KOPT-K1 (cell line): ENCODE measurements around the gene UGT2A1.
"Not testable (repeated sequence)": the region's sequence is repeated elsewhere in the genome, so short reads cannot be mapped to it uniquely, and the experiment has no call there.

ENCODE experiments used
- H3K27ac ChIP-seq: fragments of 200-600 bp; sonication (generic); 2 replicates; pipeline ENCODE4 v1.5.1; 2016; ENCODE audit warnings: antibody characterized with exemption, mild to moderate bottlenecking, low read depth, low read length; ENCODE audit not compliant: poor library complexity, severe bottlenecking
- H3K36me3 ChIP-seq: fragments of 200-600 bp; sonication (generic); 2 replicates; pipeline ENCODE4 v1.5.1; 2017; ENCODE audit warnings: antibody characterized with exemption, mild to moderate bottlenecking, low read length, moderate library complexity; ENCODE audit not compliant: insufficient read depth
- H3K9me3 ChIP-seq: fragments of 200-600 bp; sonication (generic); 2 replicates; pipeline ENCODE4 v1.5.1; 2017; ENCODE audit warnings: antibody characterized with exemption, low read length, mild to moderate bottlenecking; ENCODE audit not compliant: insufficient read depth, poor library complexity, severe bottlenecking

The UGT2A1 gene

DNA sequence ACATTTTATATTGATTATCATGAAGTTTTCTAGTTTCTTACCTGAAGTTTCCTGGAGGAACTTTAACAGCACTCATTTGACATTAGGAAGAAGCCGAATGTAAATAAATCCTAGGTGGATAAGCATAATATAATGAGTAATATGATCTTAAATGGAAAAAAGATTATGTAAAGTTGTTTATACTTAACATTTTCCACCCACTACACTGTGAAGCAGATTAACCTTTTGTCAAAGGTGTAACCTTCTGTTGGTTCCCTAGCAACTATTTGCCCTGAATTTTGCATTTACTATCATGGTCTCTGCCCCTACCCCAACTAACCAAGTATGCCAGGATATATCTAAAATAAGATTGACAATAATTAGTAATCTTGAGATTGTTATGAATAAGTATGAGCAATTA lies at the start of gene UGT2A1:
TSS of gene UGT2A1 (minus strand) at position 101 of the 400 bp plus-strand sequence. CDS start 5,603 bp downstream, outside the sequence.
- Histone ChIP-seq H3K27ac (no peak within 1 kb of the TSS), H3K36me3 (no peaks in the 10 kb centered on the region), H3K9me3 (no peaks in the 10 kb centered on the region)

DNA sequence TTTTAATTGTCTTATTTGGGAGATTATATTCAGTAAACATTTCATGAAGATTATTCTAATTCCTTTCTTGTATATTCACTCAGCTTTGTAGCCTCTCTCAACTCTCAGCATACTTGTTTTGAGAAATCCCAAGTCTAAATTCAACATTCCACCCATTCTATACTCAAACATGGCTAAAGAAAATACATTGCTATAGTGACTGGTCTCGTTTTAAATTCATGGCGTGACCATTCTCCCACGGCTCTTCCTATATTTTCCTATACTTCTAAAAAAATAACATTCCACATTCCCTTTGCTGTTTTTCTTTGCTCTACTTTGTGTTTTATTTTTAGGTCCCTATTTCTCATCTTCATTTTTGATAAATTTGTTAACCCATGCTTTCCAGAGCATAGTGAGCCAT lies 49.2 kb upstream of the UGT2A1 start:
- Histone ChIP-seq H3K9me3 (no peaks in the 10 kb centered on the region), H3K27ac (no peak overlapping the region), H3K36me3 (no peaks in the 10 kb centered on the region)

DNA sequence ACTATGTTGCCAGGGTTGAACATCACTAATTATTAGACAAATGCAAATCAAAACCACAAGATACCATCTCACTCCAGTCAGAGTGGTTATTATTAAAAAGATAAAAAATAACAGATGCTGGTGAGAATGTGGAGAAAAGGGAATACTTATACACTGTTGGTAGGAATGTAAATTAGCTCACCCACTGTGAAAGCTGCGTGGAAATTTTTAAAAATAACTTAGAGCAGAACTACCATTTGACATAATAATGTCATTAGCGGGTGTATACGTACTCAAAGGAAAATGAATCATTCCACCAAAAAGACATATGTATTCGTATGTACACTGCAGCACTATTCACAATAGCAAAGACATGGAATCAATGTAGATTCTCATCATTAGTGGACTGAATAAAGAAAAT lies 48.6 kb upstream of the UGT2A1 start:
- Histone ChIP-seq H3K9me3 (no peaks in the 10 kb centered on the region), H3K27ac (no peak overlapping the region), H3K36me3 (no peaks in the 10 kb centered on the region)

DNA sequence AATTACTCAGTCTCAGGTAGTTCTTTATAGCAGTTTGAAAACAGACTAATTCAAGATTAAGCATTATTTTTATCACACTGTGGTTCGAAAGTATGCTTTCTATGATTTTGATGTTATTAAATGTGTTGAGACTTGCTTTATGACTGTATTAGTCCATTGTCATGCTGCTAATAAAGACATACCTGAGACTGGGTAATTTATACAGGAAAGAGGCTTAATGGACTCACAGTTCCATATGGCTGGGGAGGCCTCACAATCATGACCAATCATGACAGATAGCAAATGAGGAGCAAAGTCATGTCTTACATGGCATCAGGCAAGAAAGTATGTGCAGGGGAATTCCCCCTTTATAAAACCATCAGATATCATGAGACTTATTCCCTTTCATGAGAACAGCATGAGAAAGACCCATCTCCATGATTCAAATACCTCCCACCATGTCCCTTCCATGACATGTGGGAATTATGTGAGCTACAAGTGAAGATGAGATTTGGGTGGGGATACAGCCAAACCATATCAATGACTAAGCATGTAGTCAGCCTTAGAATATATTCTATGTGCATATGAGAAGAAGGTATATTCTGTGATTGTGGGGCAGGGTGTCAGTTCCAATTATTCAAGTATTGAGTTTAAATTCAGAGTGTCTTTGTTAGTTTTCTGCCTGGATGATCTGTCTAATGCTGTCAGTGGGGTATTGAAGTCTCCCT lies 44.6 kb upstream of the UGT2A1 start:
- no peaks in the 10 kb centered on the region for H3K9me3 ChIP-seq
- H3K27ac ChIP-seq, result no peak overlapping the region
- no peaks in the 10 kb centered on the region for H3K36me3 ChIP-seq

DNA sequence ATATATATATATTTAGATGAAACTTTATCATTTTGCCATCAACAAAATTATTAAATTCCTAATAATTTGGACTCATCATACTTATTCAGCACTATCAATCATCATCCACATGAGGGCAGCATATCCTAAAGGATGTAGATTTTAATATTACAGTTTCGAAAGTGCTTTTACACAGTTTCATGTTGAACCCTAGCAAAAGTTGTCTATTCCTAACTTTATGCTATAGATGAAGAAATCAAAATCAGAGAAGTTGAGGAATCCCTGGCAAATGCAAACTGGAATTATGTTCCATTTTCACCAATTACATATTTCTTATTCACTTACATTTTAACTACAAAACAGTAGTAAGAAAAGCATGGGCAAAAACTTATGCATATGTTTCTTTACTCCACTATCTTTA lies 36.6 kb upstream of the UGT2A1 start:
- Histone ChIP-seq H3K9me3 (no peaks in the 10 kb centered on the region), H3K27ac (no peak overlapping the region), H3K36me3 (no peaks in the 10 kb centered on the region)

DNA sequence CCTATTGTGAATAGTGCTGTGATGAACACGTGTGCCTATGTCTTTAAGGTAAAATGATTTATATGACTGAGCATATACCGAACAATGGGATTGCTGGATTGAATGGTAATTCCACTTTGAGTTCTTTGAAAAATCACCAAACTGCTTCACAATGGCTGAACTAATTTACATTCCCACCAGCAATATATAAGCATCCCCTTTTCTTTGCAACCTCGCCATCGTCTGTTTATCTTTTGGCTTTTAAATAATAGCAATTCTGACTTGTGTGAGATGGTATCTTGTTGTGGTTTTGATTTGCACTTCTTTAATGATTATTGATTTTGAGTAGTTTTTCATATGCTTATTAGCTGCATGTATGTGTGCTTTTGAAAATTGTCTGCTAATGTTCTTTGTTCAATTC lies 31.8 kb upstream of the UGT2A1 start:
- no peaks in the 10 kb centered on the region for H3K9me3 ChIP-seq
- no peak overlapping the region for H3K27ac ChIP-seq
- H3K36me3 ChIP-seq, result no peaks in the 10 kb centered on the region

DNA sequence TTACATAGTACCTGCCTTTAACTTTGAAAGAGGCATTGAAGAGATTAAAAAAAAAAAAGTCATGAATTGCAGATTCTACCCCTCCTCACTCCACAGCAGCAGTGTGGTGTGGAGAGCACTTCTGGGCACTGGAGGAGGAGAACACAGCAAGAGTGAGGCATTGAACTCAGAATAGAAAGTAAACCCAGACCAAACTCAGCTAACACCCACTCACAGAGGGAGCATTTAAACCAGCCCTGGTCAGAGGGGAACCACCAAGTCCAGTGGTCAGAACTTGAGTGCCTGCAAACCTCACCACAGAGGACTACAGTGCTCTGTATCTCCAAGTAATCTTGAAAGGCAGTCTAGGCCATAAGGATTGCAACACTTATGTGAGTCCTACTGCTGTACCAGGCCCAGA lies 15.6 kb upstream of the UGT2A1 start:
- Histone ChIP-seq H3K36me3 (no peaks in the 10 kb centered on the region), H3K27ac (no peak overlapping the region), H3K9me3 (no peaks in the 10 kb centered on the region)

DNA sequence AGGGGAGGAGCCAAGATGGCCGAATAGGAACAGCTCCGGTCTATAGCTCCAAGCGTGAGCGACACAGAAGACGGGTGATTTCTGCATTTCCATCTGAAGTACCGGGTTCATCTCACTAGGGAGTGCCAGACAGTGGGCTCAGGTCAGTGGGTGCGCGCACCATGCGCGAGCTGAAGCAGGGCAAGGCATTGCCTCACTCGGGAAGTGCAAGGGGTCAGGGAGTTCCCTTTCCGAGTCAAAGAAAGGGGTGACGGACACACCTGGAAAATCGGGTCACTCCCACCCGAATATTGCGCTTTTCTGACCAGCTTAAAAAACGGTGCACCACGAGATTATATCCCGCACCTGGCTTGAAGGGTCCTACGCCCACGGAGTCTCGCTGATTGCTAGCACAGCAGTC lies 11.0 kb upstream of the UGT2A1 start:
- H3K36me3 ChIP-seq, H3K27ac ChIP-seq, H3K9me3 ChIP-seq: not testable (repeated sequence)

DNA sequence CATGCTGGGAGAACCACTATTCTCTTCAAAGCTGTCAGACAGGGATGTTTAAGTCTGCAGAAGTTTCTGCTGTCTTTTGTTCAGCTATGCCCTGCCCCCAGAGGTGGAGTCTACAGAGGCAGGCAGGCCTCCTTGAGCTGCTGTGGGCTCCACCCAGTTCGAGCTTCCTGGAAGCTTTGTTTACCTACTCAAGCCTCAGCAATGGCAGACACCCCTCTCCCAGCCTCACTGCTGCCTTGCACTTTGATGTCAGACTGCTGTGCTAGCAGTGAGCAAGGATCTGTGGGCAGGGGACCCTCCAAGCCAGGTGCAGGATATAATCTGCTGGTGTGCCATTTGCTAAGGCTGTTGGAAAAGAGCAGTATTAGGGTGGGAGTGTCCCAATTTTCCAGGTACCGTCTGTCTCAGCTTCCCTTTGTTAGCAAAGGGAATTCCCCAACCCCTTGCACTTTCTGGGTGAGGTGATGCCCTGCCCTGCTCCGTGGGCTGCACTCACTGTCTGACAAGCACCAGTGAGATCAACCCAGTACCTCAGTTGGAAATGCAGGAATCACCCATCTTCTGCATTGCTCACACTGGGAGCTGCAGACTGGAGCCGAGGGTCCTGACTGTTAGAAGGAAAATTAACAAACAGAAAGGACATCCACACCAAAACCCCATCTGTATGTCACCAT lies 8.2 kb upstream of the UGT2A1 start:
- H3K36me3 ChIP-seq, H3K9me3 ChIP-seq, H3K27ac ChIP-seq: not testable (repeated sequence)

DNA sequence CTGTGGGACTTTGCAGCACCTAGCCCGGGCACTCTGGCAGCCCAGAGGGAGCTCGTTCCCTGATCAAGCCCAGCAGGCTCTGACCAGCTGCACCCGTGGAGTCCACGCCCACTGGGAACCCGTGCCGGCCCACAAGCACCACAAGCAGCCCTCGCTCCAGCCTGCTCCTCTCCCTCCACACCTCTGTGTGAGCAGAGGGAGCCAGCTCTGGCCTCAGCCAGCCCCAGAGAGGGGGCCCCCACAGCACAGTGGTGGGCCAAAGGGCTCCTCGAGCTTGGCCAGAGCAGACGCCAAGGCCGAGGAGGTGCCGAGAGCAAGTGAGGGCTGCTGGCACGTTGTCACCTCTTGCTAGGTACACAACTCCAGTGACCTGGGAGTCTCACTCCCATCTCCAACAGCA lies 5.1 kb upstream of the UGT2A1 start:
- H3K36me3 ChIP-seq, result no peaks in the 10 kb centered on the region
- H3K27ac ChIP-seq, result no peak overlapping the region
- H3K9me3 ChIP-seq, result no peaks in the 10 kb centered on the region

DNA sequence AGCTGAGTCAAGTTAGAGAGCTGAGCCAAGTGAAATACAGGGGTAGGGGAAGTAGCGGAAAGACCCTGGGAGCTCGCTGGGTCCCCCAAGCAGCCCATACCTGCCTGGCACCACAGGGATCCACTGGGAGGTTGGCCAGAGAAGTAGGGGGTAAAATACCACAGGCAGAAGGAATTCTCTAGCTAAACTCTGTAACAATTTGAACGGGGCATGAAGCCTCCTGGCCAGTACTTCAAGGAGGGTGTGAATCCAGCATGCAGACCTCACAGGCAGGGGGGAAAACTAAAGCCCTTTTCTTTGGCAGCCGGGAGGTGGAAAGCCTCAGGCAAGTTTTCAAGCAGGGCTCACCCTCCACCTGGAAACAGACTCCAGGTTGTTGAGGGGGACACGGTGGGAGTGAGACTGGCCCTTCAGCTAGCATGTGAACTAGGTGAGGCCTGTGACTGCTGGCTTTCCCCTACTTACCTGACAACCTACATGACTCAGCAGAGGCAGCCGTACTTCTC lies 3.7 kb upstream of the UGT2A1 start:
- H3K36me3 ChIP-seq, result no peaks in the 10 kb centered on the region
- no peak overlapping the region for H3K27ac ChIP-seq
- no peaks in the 10 kb centered on the region for H3K9me3 ChIP-seq

DNA sequence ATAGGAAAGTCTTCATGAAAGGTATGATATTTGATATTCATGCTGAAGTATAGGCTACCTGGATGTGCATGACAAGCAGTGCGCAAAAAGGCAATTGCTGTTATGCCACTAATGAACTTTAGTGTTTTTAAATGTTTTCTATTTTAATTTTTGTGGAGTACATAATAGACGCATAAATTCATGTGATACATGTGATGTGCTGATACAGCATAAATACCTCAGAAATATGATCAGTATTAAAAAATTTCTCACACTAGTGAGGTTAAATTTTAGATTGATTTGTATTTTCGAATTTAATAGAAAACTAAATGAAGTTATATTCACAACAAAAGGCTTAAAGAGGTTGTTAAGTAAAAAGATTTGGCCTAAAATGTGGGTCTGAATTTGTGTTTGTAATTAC lies 2.2 kb downstream of the UGT2A1 start:
- Histone ChIP-seq H3K36me3 (no peaks in the 10 kb centered on the region), H3K9me3 (no peaks in the 10 kb centered on the region), H3K27ac (no peak overlapping the region)

DNA sequence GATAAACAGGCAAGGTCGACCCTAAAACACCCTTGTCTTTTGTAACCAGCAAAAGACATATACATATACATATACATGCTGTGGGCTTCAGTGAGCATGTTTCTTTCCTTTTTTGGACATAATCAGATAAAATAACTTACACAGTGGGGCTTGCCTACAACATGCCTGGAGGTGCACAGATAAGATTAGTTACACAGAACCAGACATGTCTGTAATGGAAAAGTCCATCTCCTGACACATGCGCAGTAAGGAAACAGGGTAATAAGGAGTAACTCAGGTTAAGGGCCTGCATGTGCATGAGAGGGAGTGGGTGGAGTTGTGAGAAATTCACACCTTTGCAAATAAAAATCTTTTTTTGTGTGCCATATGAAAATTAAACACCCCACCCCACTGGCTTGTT lies 3.4 kb downstream of the UGT2A1 start:
- no peaks in the 10 kb centered on the region for H3K9me3 ChIP-seq
- no peak overlapping the region for H3K27ac ChIP-seq
- H3K36me3 ChIP-seq, result no peaks in the 10 kb centered on the region

DNA sequence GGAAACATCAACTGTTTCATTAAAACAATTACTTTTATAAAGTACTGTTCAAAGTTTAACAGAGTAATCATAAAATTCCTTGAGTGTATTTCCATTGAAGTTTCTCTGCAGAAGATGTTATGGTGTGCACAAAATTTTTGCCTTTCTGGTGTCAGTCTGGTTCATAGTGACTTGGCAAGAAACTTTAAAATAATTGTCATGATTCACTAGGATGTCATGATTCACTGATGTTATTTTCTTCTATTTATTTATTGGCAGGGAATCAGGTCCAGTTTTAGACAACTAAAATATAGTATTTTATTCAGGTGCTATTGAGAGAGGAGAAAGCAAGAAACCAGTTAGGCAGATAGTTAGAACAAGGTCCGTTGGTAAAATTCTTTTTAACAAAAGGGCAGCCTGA lies 3.8 kb downstream of the UGT2A1 start:
- Histone ChIP-seq H3K9me3 (no peaks in the 10 kb centered on the region), H3K27ac (no peak overlapping the region), H3K36me3 (no peaks in the 10 kb centered on the region)

DNA sequence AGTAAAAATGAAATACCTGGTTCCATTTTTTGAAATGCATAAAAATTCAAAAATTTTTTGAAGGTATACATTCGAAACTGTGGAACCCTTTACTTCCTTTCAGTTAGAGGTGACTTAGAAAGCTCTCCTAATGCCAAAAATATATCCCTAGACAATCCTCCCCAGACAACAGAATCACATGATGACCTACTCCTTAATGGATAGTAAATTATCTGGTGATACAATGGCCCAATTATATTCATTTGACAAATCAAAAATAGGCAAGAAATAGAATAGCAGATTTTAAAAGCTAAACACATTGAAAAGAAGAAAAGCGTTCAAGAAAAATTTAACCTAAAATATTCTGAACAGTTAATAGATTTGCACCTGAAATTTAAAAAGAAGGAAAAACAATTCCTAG lies 10.1 kb downstream of the UGT2A1 start:
- Histone ChIP-seq H3K27ac (no peak overlapping the region), H3K36me3 (no peaks in the 10 kb centered on the region), H3K9me3 (no peaks in the 10 kb centered on the region)

DNA sequence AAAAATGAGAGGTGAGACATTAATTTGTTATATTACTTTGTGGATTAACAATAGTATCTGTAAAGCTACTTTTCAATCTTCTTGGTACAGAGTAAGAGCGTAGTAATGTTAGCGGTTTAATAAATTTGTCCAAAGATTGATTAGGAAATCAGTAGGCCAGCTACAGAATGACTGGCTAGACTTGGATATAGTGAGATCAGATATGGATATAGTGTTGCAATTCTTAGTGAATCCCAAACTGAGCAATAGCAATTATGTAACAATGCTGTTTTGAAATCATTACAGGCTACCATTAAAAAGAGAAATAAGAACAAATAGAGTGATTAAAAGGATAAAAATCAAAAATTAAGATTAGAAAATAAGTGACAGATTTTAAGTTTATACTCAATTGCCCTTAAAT lies 12.8 kb downstream of the UGT2A1 start:
- no peak overlapping the region for H3K27ac ChIP-seq
- H3K36me3 ChIP-seq, result no peaks in the 10 kb centered on the region
- H3K9me3 ChIP-seq, result no peaks in the 10 kb centered on the region
